Measurements from ENCODE around the gene ARHGAP24. TPM values are rescaled to one million over a fixed set of nuclear protein-coding genes. Genes with fewer than 3 reads are reported as not detected.
"Not testable (repeated sequence)": the region's sequence is repeated elsewhere in the genome, so short reads cannot be mapped to it uniquely, and the experiment has no call there.

Gene ARHGAP24
- total and polyA plus RNA-seq, 5 experiments from 2014 or later, result 4.4 to 7.3 TPM; not detected in 3

DNA sequence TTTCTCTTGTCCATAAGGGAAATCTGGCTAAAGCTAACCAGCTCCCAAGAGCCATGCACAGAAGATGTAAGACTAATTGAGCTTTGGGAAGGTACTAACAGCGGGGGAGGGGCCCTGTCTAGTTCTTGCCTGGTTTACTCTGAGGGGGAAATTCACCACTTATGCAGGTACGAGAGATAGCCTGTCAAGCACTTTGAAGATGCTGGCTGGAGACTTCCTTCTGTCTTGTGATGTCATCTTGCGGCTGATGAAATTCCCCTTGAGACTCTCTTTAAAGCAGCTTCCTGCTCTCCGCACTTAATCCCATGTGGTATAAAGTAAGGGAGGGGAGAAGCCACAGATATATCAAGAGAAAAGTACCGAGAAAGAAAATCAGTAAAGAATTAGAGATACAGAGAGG, 539.6 kb downstream of the ARHGAP24 start:
- POLR2A ChIA-PET, result no interaction called here
- Mint-ChIP-seq H3K36me3 (no peaks in the 10 kb centered on the region), H3K27ac (no peak overlapping the region), H3K9me3 (no peaks in the 10 kb centered on the region), H3K4me1 (no peaks in the 10 kb centered on the region), H3K4me3 (no peak overlapping the region), H3K27me3 (no peaks in the 10 kb centered on the region)
- no peak for DNase-seq
- ATAC-seq, result no peak

DNA sequence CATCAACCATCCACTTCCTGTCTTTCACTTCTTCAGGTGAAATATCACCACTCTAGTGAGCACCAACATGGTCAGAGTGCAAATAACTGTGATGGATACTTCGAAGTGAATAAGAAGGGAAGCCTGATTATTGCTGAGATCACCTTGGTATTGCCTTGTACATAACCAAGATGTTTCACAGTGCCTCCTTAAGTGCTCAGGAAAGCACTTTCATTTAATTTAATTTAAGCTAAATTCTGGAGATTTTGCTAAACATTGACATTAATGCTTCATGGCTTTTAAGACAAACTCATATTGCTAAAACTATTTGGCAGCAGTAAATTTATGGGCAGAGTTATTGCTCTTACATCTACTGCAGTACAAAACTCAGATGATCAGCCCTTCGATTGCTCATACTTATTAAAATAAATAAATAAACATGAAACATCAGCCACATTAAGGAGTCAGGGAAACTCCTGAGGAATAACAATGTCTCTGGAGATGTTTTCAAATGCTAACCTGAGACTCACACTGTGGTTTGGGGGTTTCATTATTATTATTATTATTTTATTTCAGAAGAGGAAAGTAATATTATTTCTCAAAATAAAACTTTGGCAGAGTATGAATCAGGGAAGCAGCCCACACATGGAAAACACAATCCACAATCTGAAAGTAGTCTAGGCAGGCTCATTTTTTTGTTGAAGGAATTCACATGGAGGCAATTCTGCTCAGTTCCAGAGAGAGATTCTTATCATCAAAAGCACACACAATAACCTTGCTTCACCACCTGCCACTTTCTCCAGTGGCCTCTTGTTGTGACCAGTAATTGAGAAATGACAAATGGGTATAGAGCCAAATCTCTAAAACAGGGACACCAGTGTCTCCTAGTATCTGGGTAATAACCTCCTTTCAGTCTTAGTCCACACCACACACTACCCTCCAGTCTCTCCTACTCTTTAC, 540.7 kb downstream of the ARHGAP24 start:
- H3K27ac Mint-ChIP-seq, result no peak overlapping the region
- no peak for ATAC-seq
- H3K4me1 Mint-ChIP-seq, result no peaks in the 10 kb centered on the region
- no peak for DNase-seq
- POLR2A ChIA-PET, result no interaction called here
- H3K36me3 Mint-ChIP-seq, result no peaks in the 10 kb centered on the region
- no peaks in the 10 kb centered on the region for H3K27me3 Mint-ChIP-seq
- no peaks in the 10 kb centered on the region for H3K9me3 Mint-ChIP-seq
- H3K4me3 Mint-ChIP-seq, result no peak overlapping the region

DNA sequence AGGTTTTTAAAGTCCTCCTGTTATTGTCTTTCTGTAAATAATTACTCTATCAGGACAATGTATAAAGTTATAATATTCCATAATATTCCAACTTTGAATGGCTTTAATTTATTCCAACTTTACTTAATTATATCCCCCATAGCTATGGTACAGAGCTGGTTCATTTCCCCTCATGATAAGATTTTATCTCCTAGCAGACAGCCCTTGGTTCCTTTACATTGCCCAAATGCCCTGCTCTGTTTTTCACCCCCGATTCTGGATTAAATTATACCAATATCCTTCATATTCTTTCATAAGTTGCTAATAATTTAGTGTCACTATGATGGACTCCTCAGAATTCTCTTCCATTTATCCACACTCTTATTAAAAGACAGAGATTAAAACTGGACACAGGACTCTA, 544.4 kb downstream of the ARHGAP24 start:
- H3K27me3 Mint-ChIP-seq, result peaks cover 0 to under 1% (median 0%) of the 10 kb centered on the region in 5 donors
- H3K4me3 Mint-ChIP-seq, result no peak overlapping the region
- no peak overlapping the region for H3K27ac Mint-ChIP-seq
- POLR2A ChIA-PET, result no interaction called here
- ATAC-seq (no peak), DNase-seq (no peak)
- H3K4me1 Mint-ChIP-seq, result no peaks in the 10 kb centered on the region
- H3K9me3 Mint-ChIP-seq, result peaks cover 0 to 6% (median 0%) of the 10 kb centered on the region in 9 donors
- H3K36me3 Mint-ChIP-seq, result no peaks in the 10 kb centered on the region

DNA sequence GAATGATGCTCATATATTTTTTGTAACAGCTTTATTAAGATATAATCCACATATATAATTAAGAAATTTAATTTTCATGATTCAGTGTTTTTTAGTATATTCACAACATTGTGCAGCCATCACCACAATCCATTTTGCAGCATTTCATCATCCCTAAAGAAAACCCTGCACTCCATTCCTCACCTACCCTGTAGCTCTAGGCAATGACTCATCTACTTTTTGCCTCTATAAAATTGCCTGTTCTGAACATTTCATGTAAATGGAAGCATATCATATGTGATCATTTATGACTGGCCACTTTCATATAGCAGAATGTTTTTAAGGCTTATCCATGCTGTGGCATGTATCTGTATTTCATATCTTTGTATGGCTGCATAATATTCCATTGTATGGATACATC, 545.0 kb downstream of the ARHGAP24 start:
- peaks cover 0 to 1% (median 0%) of the 10 kb centered on the region in 5 donors for H3K27me3 Mint-ChIP-seq
- ATAC-seq (no peak), DNase-seq (no peak)
- no peak overlapping the region for H3K27ac Mint-ChIP-seq
- H3K4me1 Mint-ChIP-seq, result no peaks in the 10 kb centered on the region
- POLR2A ChIA-PET, result no interaction called here
- no peak overlapping the region for H3K4me3 Mint-ChIP-seq
- no peaks in the 10 kb centered on the region for H3K36me3 Mint-ChIP-seq
- H3K9me3 Mint-ChIP-seq, result peaks cover 0 to 6% (median 0%) of the 10 kb centered on the region in 9 donors

GRCh38 chr4:86021671-86022070, 546.7 kb downstream of the ARHGAP24 start:
- H3K4me1 Mint-ChIP-seq, H3K27me3 Mint-ChIP-seq, ATAC-seq, DNase-seq, H3K9me3 Mint-ChIP-seq, POLR2A ChIA-PET, H3K27ac Mint-ChIP-seq, H3K36me3 Mint-ChIP-seq, H3K4me3 Mint-ChIP-seq: not testable (repeated sequence)

- no peak overlapping the region for H3K4me3 Mint-ChIP-seq
- ATAC-seq (no peak), DNase-seq (no peak)
- H3K27ac Mint-ChIP-seq, result no peak overlapping the region
- no peaks in the 10 kb centered on the region for H3K4me1 Mint-ChIP-seq
- no peaks in the 10 kb centered on the region for H3K36me3 Mint-ChIP-seq
- POLR2A ChIA-PET, result no interaction called here
- H3K27me3 Mint-ChIP-seq, result peaks cover 0 to 4% (median 2%) of the 10 kb centered on the region in 5 donors
- peaks cover 0 to 7% (median 0%) of the 10 kb centered on the region in 9 donors for H3K9me3 Mint-ChIP-seq
Measured at GRCh38 chr4:86026720-86027119, 551.8 kb downstream of the ARHGAP24 start.

- peaks cover 0 to 23% (median 10%) of the 10 kb centered on the region in 5 donors for H3K27me3 Mint-ChIP-seq
- ATAC-seq (no peak), DNase-seq (no peak)
- peaks cover 0 to 3% (median 0%) of the 10 kb centered on the region in 9 donors for H3K9me3 Mint-ChIP-seq
- POLR2A ChIA-PET, result no interaction called here
- no peaks in the 10 kb centered on the region for H3K36me3 Mint-ChIP-seq
- H3K27ac Mint-ChIP-seq, result no peak overlapping the region
- H3K4me3 Mint-ChIP-seq, result no peak overlapping the region
- no peaks in the 10 kb centered on the region for H3K4me1 Mint-ChIP-seq
Measured at GRCh38 chr4:86031927-86032326, 557.0 kb downstream of the ARHGAP24 start.

DNA sequence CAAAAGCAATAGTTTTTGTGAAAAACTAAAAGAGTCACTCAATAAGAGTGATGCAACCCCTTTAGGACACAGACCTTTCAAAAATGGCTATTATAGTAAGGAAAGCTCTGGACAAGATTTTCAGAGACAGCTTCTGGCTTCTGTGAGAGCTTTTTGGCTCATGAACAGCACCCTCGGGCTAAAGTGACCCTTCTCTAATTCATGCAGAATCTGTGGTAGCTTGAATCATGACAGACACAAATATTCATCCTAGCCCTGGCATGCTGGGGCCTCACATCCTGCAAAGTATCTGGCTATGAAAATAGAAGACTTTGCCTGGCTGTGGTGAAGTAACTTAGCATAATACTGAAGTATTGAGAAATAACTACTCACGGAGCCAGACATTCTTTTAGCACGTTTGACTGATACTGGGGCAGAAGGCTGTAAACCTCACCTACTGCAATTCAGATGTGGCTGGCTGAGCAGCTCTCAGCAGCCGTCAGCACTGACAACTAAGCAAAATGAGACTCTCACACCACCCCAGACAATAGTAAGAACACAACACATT, 557.6 kb downstream of the ARHGAP24 start:
- no peak for ATAC-seq
- H3K4me1 Mint-ChIP-seq, result no peaks in the 10 kb centered on the region
- H3K27me3 Mint-ChIP-seq, result peaks cover 0 to 23% (median 10%) of the 10 kb centered on the region in 5 donors
- no peak overlapping the region for H3K27ac Mint-ChIP-seq
- no peak overlapping the region for H3K4me3 Mint-ChIP-seq
- H3K36me3 Mint-ChIP-seq, result no peaks in the 10 kb centered on the region
- POLR2A ChIA-PET, result no interaction called here
- peaks cover 0 to 2% (median 0%) of the 10 kb centered on the region in 9 donors for H3K9me3 Mint-ChIP-seq
- no peak for DNase-seq

GRCh38 chr4:86033171-86033570, 558.2 kb downstream of the ARHGAP24 start:
- Mint-ChIP-seq H3K27ac (no peak overlapping the region), H3K4me3 (no peak overlapping the region), H3K9me3 (no peaks in the 10 kb centered on the region), H3K36me3 (no peaks in the 10 kb centered on the region), H3K4me1 (no peaks in the 10 kb centered on the region), H3K27me3 (peaks cover 0 to 23% (median 8%) of the 10 kb centered on the region in 5 donors)
- no peak for DNase-seq
- no peak for ATAC-seq
- POLR2A ChIA-PET, result no interaction called here

- Mint-ChIP-seq H3K4me1 (no peaks in the 10 kb centered on the region), H3K9me3 (no peaks in the 10 kb centered on the region), H3K27ac (no peak overlapping the region), H3K36me3 (no peaks in the 10 kb centered on the region), H3K4me3 (no peak overlapping the region), H3K27me3 (peaks cover 0 to 23% (median 8%) of the 10 kb centered on the region in 5 donors)
- no peak for ATAC-seq
- POLR2A ChIA-PET, result no interaction called here
- DNase-seq, result no peak
Measured at GRCh38 chr4:86034616-86035015, 559.7 kb downstream of the ARHGAP24 start.

- Mint-ChIP-seq H3K27ac (no peak overlapping the region), H3K36me3 (no peaks in the 10 kb centered on the region), H3K4me1 (no peaks in the 10 kb centered on the region), H3K4me3 (no peak overlapping the region), H3K27me3 (peaks cover 0 to 23% (median 8%) of the 10 kb centered on the region in 5 donors), H3K9me3 (no peaks in the 10 kb centered on the region)
- POLR2A ChIA-PET, result no interaction called here
- no peak for DNase-seq
- ATAC-seq, result no peak
Measured at GRCh38 chr4:86035688-86036087, 560.7 kb downstream of the ARHGAP24 start.

DNA sequence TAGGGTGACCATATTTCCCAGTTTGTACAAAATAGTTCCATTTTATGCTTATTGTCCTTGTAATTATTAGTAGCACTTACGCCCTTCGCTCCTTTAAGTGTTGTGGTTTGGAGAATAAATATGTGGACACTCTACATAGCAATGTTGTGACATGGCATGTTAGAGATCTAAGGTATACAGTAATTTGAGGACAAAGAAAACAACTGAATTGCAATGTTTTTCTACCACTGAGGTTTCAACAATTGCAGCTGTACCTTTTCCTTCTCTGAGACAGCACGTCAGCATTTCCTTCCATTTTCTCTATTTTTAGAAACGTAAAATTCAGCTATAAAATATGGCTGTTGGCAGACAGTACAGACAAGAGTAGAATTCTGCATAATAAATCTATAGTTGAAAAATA, 561.8 kb downstream of the ARHGAP24 start:
- ATAC-seq, result no peak
- Mint-ChIP-seq H3K9me3 (no peaks in the 10 kb centered on the region), H3K27ac (no peak overlapping the region), H3K4me1 (no peaks in the 10 kb centered on the region), H3K36me3 (no peaks in the 10 kb centered on the region), H3K4me3 (no peak overlapping the region), H3K27me3 (peaks cover 0 to 21% (median 8%) of the 10 kb centered on the region in 5 donors)
- DNase-seq, result no peak
- POLR2A ChIA-PET, result no interaction called here

- POLR2A ChIA-PET, result no interaction called here
- ATAC-seq (no peak), DNase-seq (no peak)
- H3K4me3 Mint-ChIP-seq, result no peak overlapping the region
- H3K27ac Mint-ChIP-seq, result no peak overlapping the region
- H3K27me3 Mint-ChIP-seq, result peaks cover 0 to 16% (median 5%) of the 10 kb centered on the region in 5 donors
- H3K36me3 Mint-ChIP-seq, result no peaks in the 10 kb centered on the region
- H3K9me3 Mint-ChIP-seq, result no peaks in the 10 kb centered on the region
- H3K4me1 Mint-ChIP-seq, result no peaks in the 10 kb centered on the region
Measured at GRCh38 chr4:86038037-86038436, 563.1 kb downstream of the ARHGAP24 start.
